ENCODE data around the gene KIFC1. TPM values are rescaled to one million over a fixed set of nuclear protein-coding genes. Genes with fewer than 3 reads are reported as not detected.
"Not testable (repeated sequence)": the region's sequence is repeated elsewhere in the genome, so short reads cannot be mapped to it uniquely, and the experiment has no call there.

Gene KIFC1
- total RNA-seq, 1 experiment from 2014 or later, result 73.8 TPM

DNA sequence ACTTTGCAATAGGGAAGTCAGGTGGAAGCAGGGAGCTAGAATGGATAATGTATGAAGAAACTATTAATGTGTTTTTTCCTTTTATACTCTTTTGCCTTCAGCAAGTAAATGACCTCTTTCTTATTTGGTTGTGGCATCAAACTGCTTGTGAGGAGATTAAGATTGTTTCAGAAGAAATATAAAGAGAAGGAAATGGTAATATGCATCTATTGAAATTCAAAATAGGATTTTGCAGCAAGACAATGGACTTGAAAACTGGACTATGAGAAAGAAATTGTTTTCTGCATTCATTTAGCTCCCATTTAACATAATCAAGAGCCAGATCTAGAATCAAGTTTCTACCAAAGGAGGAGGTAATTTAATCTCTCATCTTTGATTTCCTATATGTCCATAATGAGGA, 32.3 kb upstream of the KIFC1 start:
- H3K9me3 ChIP-seq (ENCODE audit: control insufficient read depth, low read depth, low read length), result no peaks in the 10 kb centered on the region
- no peak overlapping the region for H3K23ac ChIP-seq (ENCODE audit: insufficient read length, low read depth, low read length)
- H3K56ac ChIP-seq (ENCODE audit: insufficient read length, low read depth, low read length), result no peak overlapping the region
- no peak overlapping the region for H2AK5ac ChIP-seq (ENCODE audit: insufficient read length, low read length)
- H3K9ac ChIP-seq (ENCODE audit: extremely low read depth, insufficient read length, low read length), result no peak overlapping the region
- H2BK120ac ChIP-seq (ENCODE audit: low read depth, low read length, poor library complexity, severe bottlenecking), result no peak overlapping the region
- Mint-ChIP-seq H3K27ac (no peak overlapping the region), H3K27me3 (ENCODE audit: low read depth) (peaks cover 2% of the 10 kb centered on the region; the same call in 1 of the 2 replicates), H3K4me1 (peaks cover 35 to 49% of the 10 kb centered on the region in 2 experiments), H3K9me3 (no peaks in the 10 kb centered on the region; a peak in 1 of 5 replicates), H3K36me3 (ENCODE audit: insufficient read depth in 1 of 3, low read depth in 3 of 3) (no peaks in the 10 kb centered on the region), H3K4me3 (no peak overlapping the region)
- no peak overlapping the region for H3K4ac ChIP-seq (ENCODE audit: low read depth, low read length)
- H3K79me1 ChIP-seq (ENCODE audit: insufficient read depth, low read depth, low read length, poor library complexity, severe bottlenecking), result no peaks in the 10 kb centered on the region
- peaks cover 2% of the 10 kb centered on the region; the same call in 1 of the 2 replicates for H3K4me1 ChIP-seq (ENCODE audit: insufficient read depth, low read length)
- H3K27ac ChIP-seq (ENCODE audit: insufficient read length, low read depth, low read length), result no peak overlapping the region
- no peak overlapping the region for H4K91ac ChIP-seq (ENCODE audit: insufficient read length, low read depth, low read length)
- no peak overlapping the region for H3T11ph ChIP-seq (ENCODE audit: low read length)
- no peak overlapping the region for H3K18ac ChIP-seq (ENCODE audit: insufficient read length, low read depth, low read length)
- DNase-seq, result no peak
- no peak overlapping the region for H4K8ac ChIP-seq (replicated peaks; ENCODE audit: insufficient read length, low read depth, low read length)
- no peak overlapping the region for H2BK12ac ChIP-seq (ENCODE audit: insufficient read length, low read depth, low read length)
- H3K79me2 ChIP-seq (ENCODE audit: insufficient read depth, low read length), result no peaks in the 10 kb centered on the region
- no peak overlapping the region for H2AFZ ChIP-seq (ENCODE audit: low read length)
- H4K5ac ChIP-seq (ENCODE audit: insufficient read length, low read depth, low read length), result no peak overlapping the region
- H3K14ac ChIP-seq (ENCODE audit: insufficient read depth, low read length), result no peak overlapping the region
- no peak overlapping the region for H2BK20ac ChIP-seq (ENCODE audit: low read depth, low read length, poor library complexity, severe bottlenecking)
- no peak overlapping the region for H2BK5ac ChIP-seq (ENCODE audit: insufficient read length, low read length)
- H3K23me2 ChIP-seq (ENCODE audit: insufficient read length, low read depth, low read length, poor library complexity, severe bottlenecking), result no peaks in the 10 kb centered on the region
- H2BK15ac ChIP-seq (ENCODE audit: low read depth, low read length), result no peak overlapping the region
- H3K27me3 ChIP-seq (ENCODE audit: insufficient read depth, low read length), result no peaks in the 10 kb centered on the region
- TF ChIP-seq, protein P1, sequence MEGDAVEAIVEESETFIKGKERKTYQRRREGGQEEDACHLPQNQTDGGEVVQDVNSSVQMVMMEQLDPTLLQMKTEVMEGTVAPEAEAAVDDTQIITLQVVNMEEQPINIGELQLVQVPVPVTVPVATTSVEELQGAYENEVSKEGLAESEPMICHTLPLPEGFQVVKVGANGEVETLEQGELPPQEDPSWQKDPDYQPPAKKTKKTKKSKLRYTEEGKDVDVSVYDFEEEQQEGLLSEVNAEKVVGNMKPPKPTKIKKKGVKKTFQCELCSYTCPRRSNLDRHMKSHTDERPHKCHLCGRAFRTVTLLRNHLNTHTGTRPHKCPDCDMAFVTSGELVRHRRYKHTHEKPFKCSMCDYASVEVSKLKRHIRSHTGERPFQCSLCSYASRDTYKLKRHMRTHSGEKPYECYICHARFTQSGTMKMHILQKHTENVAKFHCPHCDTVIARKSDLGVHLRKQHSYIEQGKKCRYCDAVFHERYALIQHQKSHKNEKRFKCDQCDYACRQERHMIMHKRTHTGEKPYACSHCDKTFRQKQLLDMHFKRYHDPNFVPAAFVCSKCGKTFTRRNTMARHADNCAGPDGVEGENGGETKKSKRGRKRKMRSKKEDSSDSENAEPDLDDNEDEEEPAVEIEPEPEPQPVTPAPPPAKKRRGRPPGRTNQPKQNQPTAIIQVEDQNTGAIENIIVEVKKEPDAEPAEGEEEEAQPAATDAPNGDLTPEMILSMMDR (conservative IDR thresholded peaks at IDR 0.05), result no peak
- no peak overlapping the region for H3K4me2 ChIP-seq (ENCODE audit: insufficient read depth, insufficient read length, low read length)
- H4K20me1 ChIP-seq (ENCODE audit: control insufficient read depth, insufficient read depth, insufficient read length), result no peaks in the 10 kb centered on the region

DNA sequence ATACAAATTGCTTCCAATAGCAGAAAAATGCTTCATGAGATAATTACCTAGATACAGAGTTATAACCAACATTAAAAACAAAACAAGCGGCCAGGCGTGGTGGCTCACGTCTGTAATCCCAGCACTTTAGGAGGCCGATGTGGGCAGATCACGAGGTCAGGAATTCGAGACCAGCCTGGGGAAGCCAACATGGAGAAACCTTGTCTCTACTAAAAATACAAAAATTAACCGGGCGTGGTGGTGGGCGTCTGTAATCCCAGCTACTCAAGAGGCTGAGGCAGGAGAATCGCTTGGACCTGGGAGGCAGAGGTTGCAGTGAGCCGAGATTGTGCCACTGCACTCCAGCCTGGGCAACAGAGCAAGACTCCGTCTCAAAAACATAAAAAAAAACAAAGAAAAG, 28.1 kb upstream of the KIFC1 start:
- H3K4me2 ChIP-seq (ENCODE audit: insufficient read depth, insufficient read length, low read length); H2BK5ac ChIP-seq (ENCODE audit: insufficient read length, low read length); H3K27me3 ChIP-seq (ENCODE audit: insufficient read depth, low read length); H2BK15ac ChIP-seq (ENCODE audit: low read depth, low read length); DNase-seq; H3K14ac ChIP-seq (ENCODE audit: insufficient read depth, low read length); H2AFZ ChIP-seq (ENCODE audit: low read length); H4K20me1 ChIP-seq (ENCODE audit: control insufficient read depth, insufficient read depth, insufficient read length); H4K5ac ChIP-seq (ENCODE audit: insufficient read length, low read depth, low read length); H3K56ac ChIP-seq (ENCODE audit: insufficient read length, low read depth, low read length); H3K27ac Mint-ChIP-seq; H3K23me2 ChIP-seq (ENCODE audit: insufficient read length, low read depth, low read length, poor library complexity, severe bottlenecking); H3K9me3 Mint-ChIP-seq; H3K4ac ChIP-seq (ENCODE audit: low read depth, low read length); H4K8ac ChIP-seq (replicated peaks; ENCODE audit: insufficient read length, low read depth, low read length); H2AK5ac ChIP-seq (ENCODE audit: insufficient read length, low read length); H3K4me1 ChIP-seq (ENCODE audit: insufficient read depth, low read length); H3T11ph ChIP-seq (ENCODE audit: low read length); H3K79me2 ChIP-seq (ENCODE audit: insufficient read depth, low read length); H3K27me3 Mint-ChIP-seq (ENCODE audit: low read depth); H4K91ac ChIP-seq (ENCODE audit: insufficient read length, low read depth, low read length); H3K79me1 ChIP-seq (ENCODE audit: insufficient read depth, low read depth, low read length, poor library complexity, severe bottlenecking); H3K36me3 Mint-ChIP-seq (ENCODE audit: insufficient read depth in 1 of 3, low read depth in 3 of 3); H3K23ac ChIP-seq (ENCODE audit: insufficient read length, low read depth, low read length); H3K4me3 Mint-ChIP-seq; H3K9me3 ChIP-seq (ENCODE audit: control insufficient read depth, low read depth, low read length); H3K18ac ChIP-seq (ENCODE audit: insufficient read length, low read depth, low read length); H2BK120ac ChIP-seq (ENCODE audit: low read depth, low read length, poor library complexity, severe bottlenecking); H3K27ac ChIP-seq (ENCODE audit: insufficient read length, low read depth, low read length); H2BK12ac ChIP-seq (ENCODE audit: insufficient read length, low read depth, low read length); H3K9ac ChIP-seq (ENCODE audit: extremely low read depth, insufficient read length, low read length); H2BK20ac ChIP-seq (ENCODE audit: low read depth, low read length, poor library complexity, severe bottlenecking): not testable (repeated sequence)
- H3K4me1 Mint-ChIP-seq, result peaks cover 22 to 32% of the 10 kb centered on the region in 2 experiments
- no CpG with 5 or more reads among the region's 12 CpGs for WGBS (ENCODE audit: extremely low coverage, insufficient read length, low lambda C conversion rate)
